ENCODE measurements around the gene CRB2. TPM values are rescaled to one million over a fixed set of nuclear protein-coding genes. Genes with fewer than 3 reads are reported as not detected.
A peak's percentile ranks its signal among the peaks of the same experiment; 100 is the strongest.

CRB2 gene
- total RNA-seq, 1 donor from 2014 or later = 61.1 TPM

DNA sequence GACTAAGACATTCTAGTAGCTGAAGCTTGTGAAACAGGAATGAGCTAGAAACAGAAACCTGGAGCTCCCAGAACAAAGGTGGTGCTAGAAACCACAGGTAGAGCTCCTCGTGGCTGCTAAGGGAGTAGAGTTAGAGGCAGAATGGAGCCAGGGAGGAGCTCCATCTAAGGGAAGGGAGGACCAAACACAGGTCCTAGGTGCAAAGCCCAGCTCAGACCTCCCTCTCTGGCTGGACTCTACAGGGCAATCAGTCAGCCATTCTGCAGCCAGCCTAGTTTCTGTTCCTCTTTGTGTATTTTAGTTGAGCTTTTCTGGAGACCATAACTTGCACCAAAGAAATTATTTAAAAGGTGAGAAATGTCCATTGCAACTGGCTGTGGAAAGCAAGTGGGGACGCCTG is 70.4 kb downstream of the CRB2 start:
- TF ChIP-seq, protein P1, sequence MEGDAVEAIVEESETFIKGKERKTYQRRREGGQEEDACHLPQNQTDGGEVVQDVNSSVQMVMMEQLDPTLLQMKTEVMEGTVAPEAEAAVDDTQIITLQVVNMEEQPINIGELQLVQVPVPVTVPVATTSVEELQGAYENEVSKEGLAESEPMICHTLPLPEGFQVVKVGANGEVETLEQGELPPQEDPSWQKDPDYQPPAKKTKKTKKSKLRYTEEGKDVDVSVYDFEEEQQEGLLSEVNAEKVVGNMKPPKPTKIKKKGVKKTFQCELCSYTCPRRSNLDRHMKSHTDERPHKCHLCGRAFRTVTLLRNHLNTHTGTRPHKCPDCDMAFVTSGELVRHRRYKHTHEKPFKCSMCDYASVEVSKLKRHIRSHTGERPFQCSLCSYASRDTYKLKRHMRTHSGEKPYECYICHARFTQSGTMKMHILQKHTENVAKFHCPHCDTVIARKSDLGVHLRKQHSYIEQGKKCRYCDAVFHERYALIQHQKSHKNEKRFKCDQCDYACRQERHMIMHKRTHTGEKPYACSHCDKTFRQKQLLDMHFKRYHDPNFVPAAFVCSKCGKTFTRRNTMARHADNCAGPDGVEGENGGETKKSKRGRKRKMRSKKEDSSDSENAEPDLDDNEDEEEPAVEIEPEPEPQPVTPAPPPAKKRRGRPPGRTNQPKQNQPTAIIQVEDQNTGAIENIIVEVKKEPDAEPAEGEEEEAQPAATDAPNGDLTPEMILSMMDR (conservative IDR thresholded peaks at IDR 0.05) = no peak

More for the DNA sequence above, 70.4 kb downstream of the CRB2 start:
- Mint-ChIP-seq H3K9me3 (no peaks in the 10 kb centered on the region), H3K27ac (peak overlapping the region; percentile 13), H3K4me1 (ENCODE audit: unreplicated experiment) (peaks cover 8% of the 10 kb centered on the region), H3K4me3 (no peak overlapping the region), H3K27me3 (no peaks in the 10 kb centered on the region), H3K36me3 (peaks cover 18% of the 10 kb centered on the region)
- DNase-seq (ENCODE audit: extremely low spot score, unreplicated experiment) = no peak

Small RNA genes within 50 kb of the gene (microRNA-seq; reads per million reads assigned to microRNA genes)
- not detected for gene MIR601

Other genes with a start within 250 kb of the CRB2 start
- gene STRBP, start 87.6 kb upstream of the CRB2 start, total RNA-seq (ENCODE audit: low replicate concordance) = 51.1 and 56.7 TPM in 2 replicates